Rectal smooth muscle tissue (tissue), 1 donor: ENCODE data around the gene RTP1.
A peak's percentile ranks its signal among the peaks of the same experiment; 100 is the strongest.
"Not testable (repeated sequence)": the region's sequence is repeated elsewhere in the genome, so short reads cannot be mapped to it uniquely, and the experiment has no call there.

Experiments
- H3K27ac ChIP-seq: one replicate; pipeline ENCODE4 v1.7.0; 2013; ENCODE audit warnings: low read depth, low read length, inconsistent platforms
- H3K27me3 ChIP-seq: one replicate; pipeline ENCODE4 v1.7.0; 2013; ENCODE audit warnings: low read length; ENCODE audit not compliant: control insufficient read depth, insufficient read depth
- H3K36me3 ChIP-seq: one replicate; pipeline ENCODE4 v1.7.0; 2013; ENCODE audit warnings: low read length; ENCODE audit not compliant: control insufficient read depth, insufficient read depth
- H3K4me1 ChIP-seq: one replicate; pipeline ENCODE4 v1.7.0; 2013; ENCODE audit warnings: low read length; ENCODE audit not compliant: control insufficient read depth, insufficient read depth
- H3K4me3 ChIP-seq: one replicate; pipeline ENCODE4 v1.7.0; 2013; ENCODE audit warnings: low read length
- H3K9ac ChIP-seq: one replicate; pipeline ENCODE4 v1.7.0; 2013; ENCODE audit warnings: low read length

Gene RTP1

GRCh38 chr3:187197335-187197649, at the start of gene RTP1:
RTP1 (plus strand) TSS chr3:187197486; CDS start chr3:187197516, 30 bp downstream.
- no peaks in the 10 kb centered on the region for H3K36me3 ChIP-seq
- H3K4me3 ChIP-seq = no peak within 1 kb of the TSS
- no peaks in the 10 kb centered on the region for H3K27me3 ChIP-seq
- no peak within 1 kb of the TSS for H3K9ac ChIP-seq
- H3K4me1 ChIP-seq = no peaks in the 10 kb centered on the region
- no peak within 1 kb of the TSS for H3K27ac ChIP-seq

GRCh38 chr3:187150186-187150585, 47.1 kb upstream of the RTP1 start:
- Histone ChIP-seq H3K4me3 (no peak overlapping the region), H3K4me1 (no peaks in the 10 kb centered on the region), H3K9ac (no peak overlapping the region), H3K36me3 (no peaks in the 10 kb centered on the region), H3K27me3 (no peaks in the 10 kb centered on the region), H3K27ac (no peak overlapping the region)

- Histone ChIP-seq H3K4me1 (no peaks in the 10 kb centered on the region), H3K36me3 (no peaks in the 10 kb centered on the region), H3K27me3 (no peaks in the 10 kb centered on the region), H3K27ac (no peak overlapping the region), H3K4me3 (no peak overlapping the region), H3K9ac (no peak overlapping the region)
These were observed 46.7 kb upstream of the RTP1 start for GRCh38 chr3:187150599-187150998.

- H3K4me3 ChIP-seq = no peak overlapping the region
- H3K4me1 ChIP-seq = peaks cover 2% of the 10 kb centered on the region
- H3K9ac ChIP-seq = no peak overlapping the region
- no peak overlapping the region for H3K27ac ChIP-seq
- no peaks in the 10 kb centered on the region for H3K27me3 ChIP-seq
- no peaks in the 10 kb centered on the region for H3K36me3 ChIP-seq
These were observed 35.7 kb upstream of the RTP1 start for GRCh38 chr3:187161556-187161955.

- Histone ChIP-seq H3K36me3 (no peaks in the 10 kb centered on the region), H3K4me3 (no peak overlapping the region), H3K4me1 (peaks cover 8% of the 10 kb centered on the region), H3K9ac (no peak overlapping the region), H3K27ac (no peak overlapping the region), H3K27me3 (no peaks in the 10 kb centered on the region)
These were observed 34.9 kb upstream of the RTP1 start for GRCh38 chr3:187162265-187162953.

- Histone ChIP-seq H3K9ac (no peak overlapping the region), H3K4me3 (no peak overlapping the region), H3K27me3 (no peaks in the 10 kb centered on the region)
These were observed 32.1 kb upstream of the RTP1 start for GRCh38 chr3:187165144-187165543.

GRCh38 chr3:187166750-187167149, 30.5 kb upstream of the RTP1 start:
- no peaks in the 10 kb centered on the region for H3K36me3 ChIP-seq
- no peak overlapping the region for H3K9ac ChIP-seq
- no peak overlapping the region for H3K4me3 ChIP-seq
- H3K27me3 ChIP-seq = no peaks in the 10 kb centered on the region
- H3K27ac ChIP-seq = no peak overlapping the region
- H3K4me1 ChIP-seq = peaks cover 10% of the 10 kb centered on the region

More at GRCh38 chr3:187165144-187165543, 32.1 kb upstream of the RTP1 start:
- peaks cover 10% of the 10 kb centered on the region for H3K4me1 ChIP-seq
- H3K27ac ChIP-seq = no peak overlapping the region
- H3K36me3 ChIP-seq = no peaks in the 10 kb centered on the region

- Histone ChIP-seq H3K36me3 (no peaks in the 10 kb centered on the region), H3K9ac (no peak overlapping the region), H3K4me1 (peaks cover 10% of the 10 kb centered on the region), H3K27me3 (no peaks in the 10 kb centered on the region), H3K4me3 (no peak overlapping the region), H3K27ac (peak overlapping the region; percentile 3)
These were observed 29.5 kb upstream of the RTP1 start for GRCh38 chr3:187167777-187168176.

- H3K27ac ChIP-seq = no peak overlapping the region
- H3K4me3 ChIP-seq = no peak overlapping the region
- H3K27me3 ChIP-seq = no peaks in the 10 kb centered on the region
- H3K4me1 ChIP-seq = peaks cover 18% of the 10 kb centered on the region
- H3K36me3 ChIP-seq = no peaks in the 10 kb centered on the region
- no peak overlapping the region for H3K9ac ChIP-seq
These were observed 27.9 kb upstream of the RTP1 start for GRCh38 chr3:187169231-187169960.

GRCh38 chr3:187170911-187171310, 26.4 kb upstream of the RTP1 start:
- H3K4me1 ChIP-seq = peaks cover 16% of the 10 kb centered on the region
- H3K4me3 ChIP-seq, H3K27me3 ChIP-seq, H3K27ac ChIP-seq, H3K9ac ChIP-seq, H3K36me3 ChIP-seq: not testable (repeated sequence)

- Histone ChIP-seq H3K27me3 (no peaks in the 10 kb centered on the region), H3K27ac (peak overlapping the region; percentile 37), H3K4me1 (peaks cover 8% of the 10 kb centered on the region), H3K4me3 (no peak overlapping the region), H3K36me3 (no peaks in the 10 kb centered on the region), H3K9ac (no peak overlapping the region)
These were observed 24.4 kb upstream of the RTP1 start for GRCh38 chr3:187172929-187173328.

- peaks cover 8% of the 10 kb centered on the region for H3K4me1 ChIP-seq
- no peak overlapping the region for H3K9ac ChIP-seq
- no peaks in the 10 kb centered on the region for H3K27me3 ChIP-seq
- H3K4me3 ChIP-seq = no peak overlapping the region
- no peak overlapping the region for H3K27ac ChIP-seq
- H3K36me3 ChIP-seq = no peaks in the 10 kb centered on the region
These were observed 15.7 kb upstream of the RTP1 start for GRCh38 chr3:187181454-187182170.
